HUES48 (cell line): ENCODE measurements around the gene SNRNP40.

Experiments used
- H3K27ac ChIP-seq: one replicate; pipeline ENCODE4 v1.7.0; 2013; ENCODE audit warnings: low read depth, low read length, inconsistent platforms
- H3K27me3 ChIP-seq: 2 replicates; pipeline ENCODE4 v1.6.1; 2013; ENCODE audit warnings: mild to moderate bottlenecking, low read length; ENCODE audit not compliant: control insufficient read depth, insufficient read depth
- H3K36me3 ChIP-seq: 2 replicates; pipeline ENCODE4 v1.6.1; 2013; ENCODE audit warnings: low read length; ENCODE audit not compliant: control insufficient read depth, insufficient read depth
- H3K4me1 ChIP-seq: 2 replicates; pipeline ENCODE4 v1.6.1; 2013; ENCODE audit warnings: mild to moderate bottlenecking, low read length; ENCODE audit not compliant: control insufficient read depth, insufficient read depth
- H3K4me3 ChIP-seq: 2 replicates; pipeline ENCODE4 v1.5.1; 2013; ENCODE audit warnings: mild to moderate bottlenecking, low read depth, low read length
- H3K9ac ChIP-seq: 2 replicates; pipeline ENCODE4 v1.6.1; 2013; ENCODE audit warnings: mild to moderate bottlenecking, low read depth, low read length, moderate library complexity
- H3K9me3 ChIP-seq: 2 replicates; pipeline ENCODE4 v1.6.1; 2013; ENCODE audit warnings: low read length; ENCODE audit not compliant: control insufficient read depth, insufficient read depth

Gene SNRNP40

GRCh38 chr1:31248276-31248675 is 48.3 kb downstream of the SNRNP40 start:
- Histone ChIP-seq H3K9me3 (no peaks in the 10 kb centered on the region), H3K36me3 (no peaks in the 10 kb centered on the region), H3K9ac (no peak overlapping the region), H3K27ac (no peak overlapping the region), H3K4me1 (no peaks in the 10 kb centered on the region), H3K27me3 (no peaks in the 10 kb centered on the region), H3K4me3 (no peak overlapping the region)

- Histone ChIP-seq H3K4me3 (no peak overlapping the region), H3K27ac (no peak overlapping the region), H3K27me3 (peaks cover 17% of the 10 kb centered on the region)
Observed at GRCh38 chr1:31244326-31244725, 52.3 kb downstream of the SNRNP40 start.

GRCh38 chr1:31243501-31244286 is 52.9 kb downstream of the SNRNP40 start:
- no peak overlapping the region for H3K27ac ChIP-seq
- H3K9me3 ChIP-seq: no peaks in the 10 kb centered on the region
- H3K27me3 ChIP-seq: peaks cover 23% of the 10 kb centered on the region
- H3K4me3 ChIP-seq: no peak overlapping the region
- H3K36me3 ChIP-seq: no peaks in the 10 kb centered on the region
- no peak overlapping the region for H3K9ac ChIP-seq
- H3K4me1 ChIP-seq: peaks cover 5% of the 10 kb centered on the region

More at GRCh38 chr1:31244326-31244725, 52.3 kb downstream of the SNRNP40 start:
- no peak overlapping the region for H3K9ac ChIP-seq
- no peaks in the 10 kb centered on the region for H3K36me3 ChIP-seq
- peaks cover 5% of the 10 kb centered on the region; the same call in 1 of the 2 replicates for H3K4me1 ChIP-seq
- no peaks in the 10 kb centered on the region for H3K9me3 ChIP-seq

- H3K9me3 ChIP-seq: no peaks in the 10 kb centered on the region
- H3K4me3 ChIP-seq: no peak overlapping the region
- H3K27ac ChIP-seq: no peak overlapping the region
- no peaks in the 10 kb centered on the region for H3K36me3 ChIP-seq
- no peak overlapping the region for H3K9ac ChIP-seq
- H3K27me3 ChIP-seq: peaks cover 32% of the 10 kb centered on the region
- H3K4me1 ChIP-seq: peaks cover 8% of the 10 kb centered on the region
Observed at GRCh38 chr1:31241321-31241720, 55.3 kb downstream of the SNRNP40 start.

- Histone ChIP-seq H3K36me3 (no peaks in the 10 kb centered on the region), H3K27ac (no peak within 1 kb of the TSS), H3K4me3 (peak within 1 kb of the TSS; percentile 78), H3K27me3 (peaks cover 32% of the 10 kb centered on the region), H3K9ac (peak within 1 kb of the TSS; percentile 73), H3K4me1 (peaks cover 8% of the 10 kb centered on the region), H3K9me3 (no peaks in the 10 kb centered on the region)
Observed at GRCh38 chr1:31239653-31240241, 56.8 kb downstream of the SNRNP40 start, which contains the start of gene NKAIN1. NKAIN1 (minus strand) TSS chr1:31239887; CDS start chr1:31239547, 340 bp downstream.

- no peaks in the 10 kb centered on the region for H3K36me3 ChIP-seq
- peaks cover 8% of the 10 kb centered on the region for H3K4me1 ChIP-seq
- H3K27me3 ChIP-seq: peaks cover 32% of the 10 kb centered on the region
- H3K4me3 ChIP-seq: peak overlapping the region; percentile 78
- no peak overlapping the region for H3K27ac ChIP-seq
- no peaks in the 10 kb centered on the region for H3K9me3 ChIP-seq
- peak overlapping the region; percentile 73 for H3K9ac ChIP-seq
Observed at GRCh38 chr1:31238986-31239613, 57.5 kb downstream of the SNRNP40 start.

- peak overlapping the region; percentile 78 for H3K4me3 ChIP-seq
- H3K9ac ChIP-seq: peak overlapping the region; percentile 73; the same call in 1 of the 2 replicates
Observed at GRCh38 chr1:31238612-31238985, 58.0 kb downstream of the SNRNP40 start.

GRCh38 chr1:31234870-31235269 is 61.7 kb downstream of the SNRNP40 start:
- Histone ChIP-seq H3K9ac (no peak overlapping the region), H3K27me3 (peaks cover 15% of the 10 kb centered on the region), H3K4me3 (no peak overlapping the region), H3K27ac (no peak overlapping the region), H3K4me1 (peaks cover 3% of the 10 kb centered on the region), H3K9me3 (no peaks in the 10 kb centered on the region), H3K36me3 (no peaks in the 10 kb centered on the region)

More at GRCh38 chr1:31238612-31238985, 58.0 kb downstream of the SNRNP40 start:
- Histone ChIP-seq H3K9me3 (no peaks in the 10 kb centered on the region), H3K36me3 (no peaks in the 10 kb centered on the region), H3K4me1 (peaks cover 8% of the 10 kb centered on the region), H3K27ac (no peak overlapping the region), H3K27me3 (peaks cover 32% of the 10 kb centered on the region)

GRCh38 chr1:31234123-31234708 is 62.4 kb downstream of the SNRNP40 start:
- Histone ChIP-seq H3K9me3 (no peaks in the 10 kb centered on the region), H3K36me3 (no peaks in the 10 kb centered on the region), H3K9ac (no peak overlapping the region), H3K27me3 (peaks cover 14% of the 10 kb centered on the region), H3K4me3 (no peak overlapping the region), H3K27ac (no peak overlapping the region), H3K4me1 (peaks cover 3% of the 10 kb centered on the region)

- Histone ChIP-seq H3K27me3 (no peaks in the 10 kb centered on the region), H3K9ac (no peak overlapping the region), H3K4me3 (no peak overlapping the region), H3K9me3 (no peaks in the 10 kb centered on the region), H3K4me1 (no peaks in the 10 kb centered on the region; the same call in 1 of the 2 replicates), H3K27ac (no peak overlapping the region), H3K36me3 (no peaks in the 10 kb centered on the region)
Observed at GRCh38 chr1:31232689-31233088, 63.9 kb downstream of the SNRNP40 start.
